Heart left ventricle (tissue), 16 donors: Measurements from ENCODE around the gene RIMS3. TPM values are rescaled to one million over a fixed set of nuclear protein-coding genes. Genes with fewer than 3 reads are reported as not detected.

Experiments
- ATAC-seq, 4 donors: fragments of 200-7000 bp; cut with Tn5 transposase; one replicate each; pipeline ENCODE4 v1.9.1; 2020 to 2022; ENCODE audit warnings: moderate library complexity in 4 of 4, mild to moderate bottlenecking in 3 of 4, moderate number of reproducible peaks in 1 of 4
- DNase-seq, 5 donors: peaks; one replicate each; pipeline ENCODE4 v3.0.0-alpha.2; 2020
- H3K27ac ChIP-seq, 12 donors: fragments of 200-600 bp; sonication (generic) in 4 of 12; one replicate each; pipeline versions ENCODE4 v1.5.0 to v1.8.0; 2016 to 2022; ENCODE audit warnings: mild to moderate bottlenecking in 2 of 12
- H3K27me3 ChIP-seq, 9 donors: fragments of 200-600 bp; sonication (generic) in 2 of 9; one replicate each; pipeline versions ENCODE4 v1.5.1 to v1.8.0; 2016 to 2022; ENCODE audit warnings: mild to moderate bottlenecking in 3 of 9
- H3K36me3 ChIP-seq, 9 donors: fragments of 200-600 bp; sonication (generic) in 2 of 9; one replicate each; pipeline versions ENCODE4 v1.5.0 to v1.8.0; 2018 to 2022; ENCODE audit warnings: mild to moderate bottlenecking in 2 of 9
- H3K4me1 ChIP-seq, 12 donors: fragments of 200-600 bp; sonication (generic) in 4 of 12; one replicate each; pipeline versions ENCODE4 v1.5.0 to v1.8.0; 2016 to 2022; ENCODE audit warnings: mild to moderate bottlenecking in 3 of 12
- H3K4me3 ChIP-seq, 12 donors: fragments of 200-600 bp; sonication (generic) in 4 of 12; one replicate each; pipeline versions ENCODE4 v1.5.0 to v1.8.0; 2017 to 2022; ENCODE audit warnings: mild to moderate bottlenecking in 9 of 12, moderate library complexity in 4 of 12
- H3K9me3 ChIP-seq, 12 donors: fragments of 200-600 bp; sonication (generic) in 4 of 12; one replicate each; pipeline versions ENCODE4 v1.5.0 to v1.8.0; 2016 to 2022; ENCODE audit warnings: mild to moderate bottlenecking in 1 of 12
- CTCF ChIP-seq, 12 donors: fragments of 200-600 bp; sonication (generic) in 4 of 12; IDR thresholded peaks; one replicate each; pipeline versions ENCODE4 v1.5.0 to v1.8.0; 2018 to 2022; ENCODE audit warnings: antibody characterized with exemption in 12 of 12, mild to moderate bottlenecking in 5 of 12
- POLR2A ChIP-seq, 2 donors: fragments of 450-650 bp; IDR thresholded peaks; one replicate each; pipeline ENCODE4 v1.6.1; 2017; ENCODE audit warnings: antibody characterized with exemption in 2 of 2, mild to moderate bottlenecking in 2 of 2, moderate library complexity in 2 of 2
- WGBS, 4 donors: extraction: QIAGEN DNeasy Blood & Tissue Kit in 2 of 4; methylation state at CpG; one replicate each; pipeline versions ENCODE4 v1.1.5 to v1.1.7; 2013 to 2018; 5-methylcytosine and 5-hydroxymethylcytosine counted together
- intact Hi-C, 10 donors: fragments of 100-400 bp; cut with DNase I; formaldehyde crosslinking; loops; one replicate each; pipeline versions ENCODE4 v1.11.1 to v1.14.2; 2022
- polyA plus RNA-seq, 2 donors: library from polyadenylated mRNA; stranded (reverse); fragments of 200-250 nt; gene quantifications; one replicate each; pipeline ENCODE4 v1.2.3, GENCODE V29; 2013
- total RNA-seq, 9 donors: library from RNA; depleted of rRNA in 2 of 9; stranded (reverse); fragments of >200 nt in 2 of 9; fragmentation: NEBNext Ultra II Directional in 3 of 9; extraction: Animal tissue kit (Norgen Biotek cat#: 25700) in 3 of 9; gene quantifications; one replicate each; pipeline versions ENCODE4 v1.1.0 to v1.2.4, GENCODE V29; 2016 to 2023
- donor health status: ischemic (EF 13 %, LVEDD 7.1; RV severe dilation, severe dysfunction).
- donor health status: healthy with polysubstance abuse.
- donor health status: DM: no; HTN: yes; CAD: no.
- donor health status: DM: no; HTN: no; CAD: no.
- donor health status: ischemic (EF 25% LVEDD 6.9; RV normal size, moderate dysfunction).
- donor health status: ischemic (EF 25% LVEDD 5.7; RV mildly dilated, moderate dysfunction).
- donor health status: healthy.
- donor health status: DM: yes; HTN: yes; CAD: no.
- donor health status: ischemic (EF 35%, LVEDD 5.7; RV mildly dilated, moderate dysfunction).
- donor health status: nonischemic (EF 11% LVEDD 7.7; RV severe dilation, severe dysfunction).
- donor health status: DM: yes; HTN: yes; CAD: no.
- donor health status: PGD.
- donor health status: ischemic (EF 29% LVEDD 5.4; RV normal size, mild dysfunction).
- donor health status: nonischemic (EF 23%, LVEDD 6.1; RV moderate dilation, normal function).

The RIMS3 gene
- total and polyA plus RNA-seq, 11 donors, result 0.23 to 3.0 (median 1.00) TPM

DNA sequence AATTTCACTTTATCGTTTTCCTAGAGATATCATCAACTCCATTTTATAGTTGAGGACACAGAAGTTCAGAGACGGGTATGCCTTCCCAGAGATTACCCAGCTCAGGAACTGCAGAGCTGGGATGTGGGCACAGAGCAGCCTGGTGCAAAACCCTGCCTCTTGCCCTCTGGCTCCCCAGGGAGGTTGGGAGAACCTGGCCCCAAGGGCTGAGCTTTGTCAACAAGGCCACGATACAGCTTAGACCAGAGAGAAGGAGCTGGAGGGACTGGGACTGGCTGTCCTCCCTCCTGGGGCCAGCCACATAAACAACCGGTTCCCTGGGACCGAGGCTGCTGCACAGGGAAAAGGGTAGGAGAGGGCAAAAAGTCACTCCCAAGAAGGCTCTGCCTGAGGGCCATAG, 3.8 kb downstream of the RIMS3 start:
- no peaks in the 10 kb centered on the region for H3K9me3 ChIP-seq
- intact Hi-C loops, result loop anchor here in 4 of 10 donors (5.0 to 10.0 kb wide), 3 partner anchors 34 to 47 kb away; no protein-coding TSS in a partner anchor
- no peak overlapping the region for H3K27ac ChIP-seq
- peaks cover 0 to 20% (median 9%) of the 10 kb centered on the region in 12 donors for H3K4me1 ChIP-seq
- no peak for TF ChIP-seq CTCF (IDR thresholded peaks at IDR 0.05)
- no peak for TF ChIP-seq POLR2A (IDR thresholded peaks at IDR 0.05)
- DNase-seq (no peak), ATAC-seq (no peak)
- H3K36me3 ChIP-seq, result no peaks in the 10 kb centered on the region
- 71 to 82% (median 75%) methylated on average over 5 of the region's 5 CpGs for WGBS, 4 donors
- no peak overlapping the region for H3K4me3 ChIP-seq
- H3K27me3 ChIP-seq, result no peaks in the 10 kb centered on the region

DNA sequence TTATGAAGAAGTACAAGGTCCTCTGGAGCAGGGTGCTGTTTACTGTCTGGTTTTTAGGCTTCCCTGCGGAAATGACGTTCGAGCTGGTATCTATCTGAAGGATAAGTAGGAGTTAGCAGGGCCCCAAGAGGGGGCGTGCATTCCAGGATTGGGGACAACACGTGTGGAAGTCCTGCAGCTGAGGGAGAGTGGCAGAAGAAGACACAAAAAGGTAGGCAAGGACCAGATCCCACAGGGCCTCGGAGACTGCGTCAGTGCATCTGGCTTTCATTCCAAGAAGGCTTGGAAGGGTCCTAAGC, 5.9 kb downstream of the RIMS3 start:
- peaks cover 0 to 10% (median 0%) of the 10 kb centered on the region in 12 donors for H3K4me1 ChIP-seq
- TF ChIP-seq POLR2A (IDR thresholded peaks at IDR 0.05) (no peak), CTCF (IDR thresholded peaks at IDR 0.05) (no peak)
- intact Hi-C loops, result no loop called here
- H3K4me3 ChIP-seq, result no peak overlapping the region
- ATAC-seq (no peak), DNase-seq (no peak)
- H3K9me3 ChIP-seq, result no peaks in the 10 kb centered on the region
- WGBS, 4 donors, result 47 to 55% (median 52%) methylated on average over 7 of the region's 7 CpGs
- no peaks in the 10 kb centered on the region for H3K27me3 ChIP-seq
- H3K27ac ChIP-seq, result no peak overlapping the region
- no peaks in the 10 kb centered on the region for H3K36me3 ChIP-seq

DNA sequence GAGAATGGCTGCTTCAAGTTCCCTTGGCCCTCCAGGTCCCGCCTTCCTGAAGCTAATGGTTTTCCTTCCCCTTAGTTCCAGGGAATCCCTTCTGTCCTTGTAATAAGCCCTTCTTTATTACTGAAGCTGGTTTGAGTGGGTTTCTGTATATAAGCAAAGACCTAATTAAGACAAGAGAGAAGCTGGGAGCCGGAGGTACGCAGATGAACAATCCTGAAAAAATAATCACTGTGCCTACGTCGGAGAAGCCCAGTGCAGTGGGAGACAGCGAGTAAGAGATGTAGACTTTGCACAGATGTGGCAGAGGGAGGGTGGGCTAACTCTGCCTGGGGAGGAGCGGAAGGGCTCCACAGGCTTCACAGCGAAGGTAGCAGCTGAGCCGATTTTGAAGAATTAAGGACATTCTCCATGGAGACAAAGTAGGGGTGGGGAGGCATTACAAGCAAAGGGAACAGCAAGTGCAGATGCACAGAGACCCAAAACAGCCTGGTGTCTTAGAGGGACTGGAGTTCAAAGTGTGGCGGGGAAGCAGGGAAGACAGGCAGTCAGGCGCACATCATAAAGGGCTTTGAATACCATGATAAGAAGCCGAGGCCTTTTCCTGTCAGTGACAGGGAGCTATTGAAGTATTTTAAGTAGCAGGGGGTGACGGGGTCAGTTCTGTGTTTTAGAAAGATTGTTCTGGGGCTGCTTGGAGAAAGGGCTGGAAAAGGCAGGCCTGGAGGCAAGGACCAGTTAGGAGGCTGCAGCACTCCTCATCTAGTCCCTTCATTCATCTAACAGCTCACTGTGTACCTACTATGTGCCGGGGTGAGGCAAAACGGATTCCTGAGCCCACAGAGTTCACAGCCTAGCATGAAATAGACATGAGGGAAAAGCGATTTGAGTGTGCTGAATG, 6.5 kb downstream of the RIMS3 start:
- no peak for DNase-seq
- WGBS, 4 donors, result 68 to 71% (median 69%) methylated on average over 16 of the region's 16 CpGs
- intact Hi-C loops, result no loop called here
- Histone ChIP-seq H3K27ac (no peak overlapping the region), H3K4me3 (no peak overlapping the region), H3K36me3 (no peaks in the 10 kb centered on the region), H3K27me3 (no peaks in the 10 kb centered on the region), H3K9me3 (no peaks in the 10 kb centered on the region), H3K4me1 (peaks cover 0 to 10% (median 0%) of the 10 kb centered on the region in 12 donors)
- no peak for TF ChIP-seq CTCF (IDR thresholded peaks at IDR 0.05)
- TF ChIP-seq POLR2A (IDR thresholded peaks at IDR 0.05), result no peak
- ATAC-seq, result peak in 1 of 4 donors; percentile 19

DNA sequence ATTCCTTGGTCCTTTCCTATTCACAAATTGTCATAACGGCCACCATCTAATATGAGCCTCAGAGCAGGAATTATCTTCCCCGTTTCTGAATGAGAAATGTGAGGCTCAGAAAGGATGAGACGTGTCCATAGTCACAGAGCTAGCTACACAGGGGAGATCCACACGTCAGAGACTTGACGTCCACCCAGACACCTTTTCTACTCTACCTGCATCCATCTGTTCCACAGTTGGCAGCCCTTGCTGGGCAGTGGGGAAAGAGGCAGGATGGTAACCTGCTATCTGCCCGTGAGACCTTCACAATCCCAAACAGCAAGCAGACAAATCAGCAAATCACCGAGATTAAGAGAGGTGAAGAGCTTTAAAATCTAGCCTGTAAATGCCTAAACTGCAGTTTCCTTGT, 8.4 kb downstream of the RIMS3 start:
- peaks cover 0 to 5% (median 0%) of the 10 kb centered on the region in 12 donors for H3K4me1 ChIP-seq
- intact Hi-C loops, result no loop called here
- no peak for ATAC-seq
- WGBS, 4 donors, result 86 to 91% (median 89%) methylated on average over 7 of the region's 7 CpGs
- H3K4me3 ChIP-seq, result no peak overlapping the region
- H3K36me3 ChIP-seq, result no peaks in the 10 kb centered on the region
- TF ChIP-seq CTCF (IDR thresholded peaks at IDR 0.05), result no peak
- no peak for TF ChIP-seq POLR2A (IDR thresholded peaks at IDR 0.05)
- H3K27me3 ChIP-seq, result peaks cover 0 to 3% (median 0%) of the 10 kb centered on the region in 9 donors
- H3K27ac ChIP-seq, result no peak overlapping the region
- no peaks in the 10 kb centered on the region for H3K9me3 ChIP-seq
- no peak for DNase-seq
